OCI-LY7 (cell line): ENCODE data around the gene KAT6B. TPM values are rescaled to one million over a fixed set of nuclear protein-coding genes. Genes with fewer than 3 reads are reported as not detected.
A peak's percentile ranks its signal among the peaks of the same experiment; 100 is the strongest.

ENCODE experiments used
- BruUV-seq: library from RNA; stranded (reverse); fragments of 400-500 nt; replicated peaks from 2 replicates; lab custom pipeline; 2021; lab: Mats Ljungman, UMichigan
- CTCF ChIA-PET: fragments of 300-600 bp; sonication (Branson Sonifier 250); formaldehyde crosslinking; loops from one replicate; lab custom pipeline; 2022; ENCODE audit warnings: antibody characterized with exemption; ENCODE audit not compliant: unreplicated experiment; lab: Charles Lee
- POLR2A ChIA-PET: fragments of 300-600 bp; sonication (Branson Sonifier 250); formaldehyde crosslinking; loops from one replicate; lab custom pipeline; 2022; ENCODE audit warnings: antibody characterized with exemption; lab: Charles Lee
- DNase-seq: peaks from one replicate; pipeline ENCODE4 v3.0.0-alpha.2; 2015; ENCODE audit warnings: low spot score
- H2AFZ ChIP-seq: fragments of 200-600 bp; sonication (generic), shearing (Covaris generic); 2 replicates; pipeline ENCODE4 v1.6.1; 2014; ENCODE audit warnings: mild to moderate bottlenecking, antibody characterized with exemption, low read length, moderate library complexity
- H3K27ac ChIP-seq: fragments of 200-600 bp; sonication (generic); 2 replicates; pipeline ENCODE4 v1.5.1; 2014; ENCODE audit warnings: mixed run types, low read depth, mild to moderate bottlenecking, moderate library complexity, low read length, inconsistent platforms; ENCODE audit not compliant: poor library complexity, severe bottlenecking
- H3K36me3 ChIP-seq: fragments of 200-600 bp; sonication (generic); 2 replicates; pipeline ENCODE4 v1.6.1; 2014; ENCODE audit warnings: mild to moderate bottlenecking, antibody characterized with exemption, low read length, moderate library complexity, mixed read lengths; ENCODE audit not compliant: insufficient read depth
- H3K4me1 ChIP-seq: fragments of 200-600 bp; sonication (generic); 2 replicates; pipeline ENCODE4 v1.5.1; 2014; ENCODE audit warnings: mild to moderate bottlenecking, low read length; ENCODE audit not compliant: insufficient read depth, poor library complexity, severe bottlenecking
- H3K4me2 ChIP-seq: fragments of 200-600 bp; sonication (generic); 2 replicates; pipeline ENCODE4 v1.6.1; 2014; ENCODE audit warnings: mild to moderate bottlenecking, low read length
- H3K4me3 ChIP-seq: fragments of 200-600 bp; sonication (generic); 2 replicates; pipeline ENCODE4 v1.5.1; 2014; ENCODE audit warnings: mild to moderate bottlenecking, low read depth, low read length; ENCODE audit not compliant: poor library complexity, severe bottlenecking
- H3K79me2 ChIP-seq: fragments of 200-600 bp; sonication (generic); 2 replicates; pipeline ENCODE4 v1.6.1; 2016; ENCODE audit warnings: low read depth, mild to moderate bottlenecking, low read length, moderate library complexity, mixed read lengths; ENCODE audit not compliant: insufficient read depth
- H3K9me2 ChIP-seq: fragments of 200-600 bp; sonication (generic); 2 replicates; pipeline ENCODE4 v1.6.1; 2016; ENCODE audit warnings: mild to moderate bottlenecking, low read length, mixed read lengths; ENCODE audit not compliant: insufficient read depth
- H3K9me3 ChIP-seq: fragments of 200-600 bp; sonication (generic); 2 replicates; pipeline ENCODE4 v1.6.1; 2014; ENCODE audit warnings: mild to moderate bottlenecking, mixed run types, low read length, mixed read lengths
- H4K20me1 ChIP-seq: fragments of 200-600 bp; sonication (generic); 2 replicates; pipeline ENCODE4 v1.6.1; 2014; ENCODE audit warnings: mild to moderate bottlenecking, antibody characterized with exemption, low read length, moderate library complexity, mixed read lengths; ENCODE audit not compliant: insufficient read depth
- CTCF ChIP-seq: fragments of 200-600 bp; sonication (generic); conservative IDR thresholded peaks from 2 replicates; pipeline ENCODE4 v1.5.1; 2014; ENCODE audit warnings: mild to moderate bottlenecking, antibody characterized with exemption, low read length, moderate library complexity, mixed read lengths
- EZH2phosphoT487 ChIP-seq: fragments of 200-600 bp; sonication (generic); IDR thresholded peaks from 2 replicates; pipeline ENCODE4 v1.6.1; 2018; ENCODE audit warnings: low read depth, borderline replicate concordance, mild to moderate bottlenecking, mixed run types, antibody characterized with exemption, low read length, moderate library complexity, mixed read lengths
- intact Hi-C: fragments of 100-400 bp; cut with micrococcal nuclease; formaldehyde crosslinking; loops from one replicate; pipeline ENCODE4 v1.10.0; 2022; ENCODE audit not compliant: unreplicated experiment
- total RNA-seq, 2 experiments: library from RNA; depleted of rRNA in 1 of 2; stranded (reverse); fragments of >200 nt in 1 of 2; shearing (Covaris generic) in 1 of 2; gene quantifications; 2 replicates each; pipeline ENCODE4 v1.2.3, GENCODE V29; 2014 to 2022

Gene KAT6B
- total RNA-seq, 2 experiments from 2014 or later: 20.8 to 40.8 TPM

- POLR2A ChIA-PET: interaction anchor here (1.2 kb wide), 1 partner anchor 13 kb away, joined by 3 read pairs; no protein-coding TSS in a partner anchor
Measured at GRCh38 chr10:75018251-75018650, 191.9 kb downstream of the KAT6B start.

GRCh38 chr10:75018686-75019307 lies 192.4 kb downstream of the KAT6B start:
- no peak overlapping the region for H2AFZ ChIP-seq
- H3K79me2 ChIP-seq: no peaks in the 10 kb centered on the region
- H3K9me3 ChIP-seq: no peaks in the 10 kb centered on the region
- no peak overlapping the region for H3K4me2 ChIP-seq
- ChIA-PET CTCF (no interaction called here), POLR2A (interaction anchor here (0.7 to 1.2 kb wide), 4 partner anchors 9 to 280 kb away, joined by 3 to 4 read pairs (median 4); no protein-coding TSS in a partner anchor)
- no peaks in the 10 kb centered on the region for H3K9me2 ChIP-seq
- no peak overlapping the region for H3K4me3 ChIP-seq
- TF ChIP-seq EZH2phosphoT487 (no peak), CTCF (no peak)
- H3K27ac ChIP-seq: no peak overlapping the region
- H4K20me1 ChIP-seq: no peaks in the 10 kb centered on the region
- BruUV-seq: no TSS peak
- intact Hi-C loops: loop anchor here (2.0 to 10.0 kb wide), 3 partner anchors 194 to 280 kb away; partner anchors contain the start of genes COMTD1 and KAT6B
- DNase-seq: no peak
- no peaks in the 10 kb centered on the region for H3K4me1 ChIP-seq
- peaks cover 24% of the 10 kb centered on the region; the same call in 1 of the 2 replicates for H3K36me3 ChIP-seq

More at GRCh38 chr10:75018251-75018650, 191.9 kb downstream of the KAT6B start:
- Histone ChIP-seq H3K9me3 (no peaks in the 10 kb centered on the region), H3K4me1 (no peaks in the 10 kb centered on the region), H3K79me2 (no peaks in the 10 kb centered on the region), H2AFZ (no peak overlapping the region), H3K4me2 (no peak overlapping the region), H3K36me3 (peaks cover 21% of the 10 kb centered on the region; the same call in 1 of the 2 replicates), H3K27ac (no peak overlapping the region), H4K20me1 (no peaks in the 10 kb centered on the region), H3K9me2 (no peaks in the 10 kb centered on the region), H3K4me3 (no peak overlapping the region)
- DNase-seq: no peak
- TF ChIP-seq CTCF: no peak
- no peak for TF ChIP-seq EZH2phosphoT487
- intact Hi-C loops: loop anchor here (2.0 to 10.0 kb wide), 3 partner anchors 193 to 279 kb away; partner anchors contain the start of genes COMTD1 and KAT6B
- no TSS peak for BruUV-seq
- CTCF ChIA-PET: no interaction called here

GRCh38 chr10:75019370-75019769 lies 193.0 kb downstream of the KAT6B start:
- no peaks in the 10 kb centered on the region for H3K9me2 ChIP-seq
- no peak overlapping the region for H3K4me3 ChIP-seq
- no peaks in the 10 kb centered on the region for H3K4me1 ChIP-seq
- H3K27ac ChIP-seq: no peak overlapping the region
- peak; percentile 48 for DNase-seq
- no peaks in the 10 kb centered on the region for H4K20me1 ChIP-seq
- TF ChIP-seq CTCF (peak; percentile 82), EZH2phosphoT487 (no peak)
- ChIA-PET CTCF (no interaction called here), POLR2A (interaction anchor here (0.6 to 1.2 kb wide), 12 partner anchors 8 to 644 kb away, joined by 3 to 6 read pairs (median 4); no protein-coding TSS in a partner anchor)
- no peak overlapping the region for H2AFZ ChIP-seq
- H3K79me2 ChIP-seq: no peaks in the 10 kb centered on the region
- no TSS peak for BruUV-seq
- H3K36me3 ChIP-seq: peaks cover 26% of the 10 kb centered on the region; the same call in 1 of the 2 replicates
- no peak overlapping the region for H3K4me2 ChIP-seq
- intact Hi-C loops: loop anchor here (2.0 to 10.0 kb wide), 3 partner anchors 195 to 281 kb away; partner anchors contain the start of genes COMTD1 and KAT6B
- H3K9me3 ChIP-seq: no peaks in the 10 kb centered on the region
